ENCODE results near the gene CTDP1.
"Not testable (repeated sequence)": the region's sequence is repeated elsewhere in the genome, so short reads cannot be mapped to it uniquely, and the experiment has no call there.

The CTDP1 gene

DNA sequence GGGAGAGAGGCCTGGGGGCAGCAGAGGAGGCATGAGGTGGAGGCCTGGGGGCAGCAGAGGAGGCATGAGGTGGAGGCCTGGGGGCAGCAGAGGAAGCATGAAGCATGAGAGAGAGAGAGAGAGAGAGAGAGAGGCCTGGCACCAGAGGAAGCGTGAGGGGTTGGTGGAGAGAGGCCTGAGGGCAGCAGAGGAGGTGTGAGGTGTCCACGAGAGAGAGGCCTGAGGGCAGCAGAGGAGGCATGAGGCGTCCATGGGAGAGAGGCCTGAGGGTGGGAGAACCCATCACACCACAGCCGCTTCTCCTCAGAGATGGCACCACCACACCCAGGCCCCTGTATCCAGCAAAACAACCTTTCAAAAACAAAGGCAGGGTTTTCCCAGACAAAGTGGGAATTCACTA is 62.5 kb downstream of the CTDP1 start:
- DNase-seq (ENCODE audit: low read depth in 2 of 2) = no peak

DNA sequence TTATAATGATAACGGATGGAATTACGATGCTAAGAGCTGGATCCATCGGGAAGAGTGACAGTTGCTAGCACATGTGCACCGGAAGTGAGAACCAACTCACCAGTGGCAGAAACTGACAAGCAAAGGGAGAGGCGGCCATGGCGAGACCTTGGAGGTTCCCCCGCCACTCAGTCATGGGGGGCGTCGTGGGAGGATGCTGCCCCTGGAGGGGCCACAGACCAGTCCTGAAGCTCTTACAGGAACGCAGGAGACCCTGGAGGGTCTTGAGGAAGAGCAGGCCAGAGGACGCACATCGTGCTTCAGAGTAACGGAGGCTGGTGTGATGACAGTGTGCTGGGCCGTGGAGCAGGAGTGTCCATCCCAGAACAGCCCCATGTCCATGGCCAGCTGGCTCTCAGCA is 65.0 kb downstream of the CTDP1 start:
- DNase-seq (ENCODE audit: low read depth in 2 of 2) = no peak

DNA sequence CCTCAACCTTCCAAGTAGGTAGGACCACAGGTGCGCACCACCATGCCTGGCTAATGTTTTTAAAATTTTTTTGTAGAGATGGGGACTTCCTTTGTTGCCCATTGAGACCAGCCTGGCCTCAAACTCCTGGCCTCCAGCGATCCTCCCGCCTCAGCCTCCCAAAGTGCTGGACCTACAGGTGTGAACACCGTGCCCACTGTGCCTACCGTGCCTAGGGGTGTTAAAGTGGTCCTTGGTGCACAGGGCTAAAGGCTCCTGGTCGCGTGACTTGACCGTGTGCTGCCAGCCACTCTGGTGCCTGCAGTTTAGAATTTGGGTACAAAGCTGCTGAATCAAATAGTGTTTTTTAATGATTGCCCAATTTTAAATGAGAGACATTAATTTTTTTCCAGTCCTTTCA is 67.1 kb downstream of the CTDP1 start:
- no peak for DNase-seq (ENCODE audit: low read depth in 2 of 2)

DNA sequence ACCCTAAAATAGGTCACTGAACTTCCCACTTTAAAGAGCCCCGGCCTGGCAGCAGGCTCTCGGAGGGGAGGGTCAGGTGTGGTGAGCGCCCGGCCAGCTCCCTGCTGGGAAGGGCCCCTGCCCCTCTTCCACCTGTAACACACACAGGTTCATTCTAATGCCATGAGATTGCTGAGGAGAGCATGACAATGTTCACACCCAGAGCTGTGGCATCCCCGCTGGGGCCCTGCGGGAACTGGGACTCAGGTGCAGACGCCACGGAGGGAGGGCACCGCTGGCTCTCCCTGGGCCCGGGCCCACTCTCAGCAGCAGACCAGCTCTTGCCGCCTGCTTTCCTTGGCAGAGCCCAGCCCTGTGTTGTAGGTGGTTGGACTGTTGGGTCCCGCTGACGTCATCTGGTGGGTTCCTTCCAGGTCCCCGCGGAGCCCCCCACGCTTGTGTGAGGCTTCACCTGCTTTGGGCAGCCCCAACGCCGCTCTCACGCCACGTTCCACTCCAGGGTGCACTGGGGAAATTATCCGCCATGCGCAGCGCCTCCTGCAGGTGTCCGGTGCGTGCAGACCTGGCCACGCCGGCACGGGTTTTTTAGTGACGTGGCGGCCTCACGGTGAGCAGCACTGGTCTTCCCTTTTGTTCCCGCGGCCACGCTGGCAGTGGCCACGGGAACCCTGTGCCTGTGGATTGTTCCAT is 67.7 kb downstream of the CTDP1 start:
- no peak for DNase-seq (ENCODE audit: low read depth in 2 of 2)

DNA sequence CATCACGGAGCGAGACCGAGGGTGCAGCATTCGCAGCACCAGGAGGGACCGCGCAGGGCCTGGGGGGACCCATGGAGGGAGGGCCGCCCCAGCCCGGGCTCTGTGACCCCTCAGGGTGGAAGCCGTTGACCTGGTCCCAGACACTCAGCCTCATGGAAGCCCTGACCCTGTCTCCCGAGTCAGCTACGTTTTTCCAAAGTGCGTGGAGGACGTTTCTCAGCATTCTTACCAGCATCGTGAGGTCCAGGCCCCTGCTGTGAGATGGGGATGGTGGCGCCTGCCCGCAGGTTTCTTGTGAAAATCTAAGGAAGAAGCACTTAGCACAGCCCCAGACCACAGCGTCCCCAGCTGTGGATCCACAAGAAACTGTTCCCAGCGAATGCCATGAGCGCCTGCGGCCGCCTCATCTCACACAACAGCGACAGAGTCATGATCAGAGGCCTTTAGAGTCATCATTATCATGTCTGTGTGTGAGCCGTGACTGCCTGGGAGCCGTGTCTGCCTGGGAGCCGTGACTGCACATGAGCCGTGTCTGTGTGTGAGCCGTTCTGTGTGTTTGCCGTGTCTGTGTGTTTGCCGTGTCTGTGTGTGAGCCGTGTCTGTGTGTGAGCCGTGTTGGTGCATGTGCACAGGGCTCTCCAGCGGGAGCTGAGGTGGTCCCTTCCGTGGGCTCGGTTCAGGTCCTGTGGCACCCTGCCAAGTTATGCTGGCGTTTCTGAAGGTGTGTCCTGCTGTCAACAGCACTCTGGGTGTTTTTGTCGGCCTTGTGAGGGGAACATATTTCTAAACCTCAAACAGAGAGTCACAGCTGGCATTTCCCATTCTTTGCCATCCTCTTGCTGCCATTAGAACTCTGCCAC is 68.9 kb downstream of the CTDP1 start:
- no peak for DNase-seq (ENCODE audit: low read depth in 2 of 2)

DNA sequence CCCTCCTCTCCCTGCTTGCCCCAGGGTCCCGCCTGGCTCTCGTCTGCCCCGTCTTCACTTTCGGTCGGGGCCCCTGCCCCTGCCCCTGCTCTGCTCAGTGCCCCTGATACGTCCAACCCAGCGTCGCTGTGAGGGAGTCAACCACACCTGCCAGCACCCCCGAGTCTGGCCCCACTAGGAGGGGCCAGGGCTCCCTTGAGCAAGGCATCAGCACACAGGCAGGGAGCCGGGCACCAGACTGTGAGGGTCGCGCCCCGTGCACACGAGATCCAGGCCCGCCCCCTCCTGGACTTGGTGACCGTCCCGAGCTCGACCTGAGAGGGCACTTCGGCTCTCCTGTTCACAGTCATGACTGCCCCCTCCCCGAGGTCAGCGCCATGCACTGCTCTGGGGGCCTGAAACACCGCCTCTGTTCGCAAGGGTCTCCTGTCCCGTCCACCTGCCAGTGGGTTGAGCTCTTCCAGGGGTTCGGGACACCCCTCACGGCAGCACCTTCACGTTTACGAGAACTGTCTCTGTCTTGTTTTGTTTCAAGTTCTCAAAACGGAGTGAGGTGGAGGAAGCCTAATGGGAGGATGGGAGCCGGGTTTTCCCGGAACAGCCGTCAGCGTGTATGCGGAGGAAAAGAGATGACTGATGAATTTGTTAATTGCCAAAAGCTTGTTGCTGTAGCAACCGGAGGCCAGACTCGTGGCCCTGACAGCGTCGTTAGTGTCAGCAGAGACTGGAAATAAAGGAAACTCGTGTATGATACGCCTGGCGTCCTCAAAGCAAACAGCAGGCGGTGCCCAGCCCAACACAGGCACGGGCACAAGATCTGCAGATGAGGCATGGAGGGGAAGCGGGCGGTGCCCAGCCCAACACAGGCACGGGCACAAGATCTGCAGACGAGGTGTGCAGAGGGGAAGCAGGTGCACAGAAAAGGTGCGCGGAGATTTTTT is 69.9 kb downstream of the CTDP1 start:
- DNase-seq (ENCODE audit: low read depth in 2 of 2) = no peak

DNA sequence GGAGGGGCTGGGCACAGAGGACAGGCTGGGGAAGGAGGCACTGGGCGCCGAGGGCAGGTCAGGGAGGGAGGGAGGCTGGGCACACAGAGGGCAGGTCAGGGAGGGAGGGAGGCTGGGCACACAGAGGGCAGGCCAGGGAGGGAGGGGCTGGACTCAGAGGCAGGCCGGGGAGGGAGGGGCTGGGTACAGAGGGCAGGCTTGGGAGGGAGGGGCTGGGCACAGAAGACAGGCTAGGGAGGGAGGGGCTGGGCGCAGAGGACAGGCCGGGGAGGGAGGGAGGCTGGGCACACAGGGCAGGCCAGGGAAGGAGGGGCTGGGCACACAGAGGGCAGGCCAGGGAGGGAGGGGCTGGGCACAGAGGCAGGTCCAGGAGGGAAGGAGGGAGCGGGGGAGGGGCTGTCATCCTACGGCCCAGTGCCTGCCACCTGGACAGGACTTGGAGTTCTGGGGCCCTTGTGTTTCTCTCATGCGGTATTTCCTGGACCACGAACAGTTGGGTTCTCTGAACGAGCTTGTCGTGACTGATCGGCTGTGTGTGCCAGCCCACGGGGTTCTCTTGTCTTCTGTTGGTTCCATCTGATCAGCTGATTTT is 71.5 kb downstream of the CTDP1 start:
- DNase-seq (ENCODE audit: low read depth in 2 of 2) = no peak

DNA sequence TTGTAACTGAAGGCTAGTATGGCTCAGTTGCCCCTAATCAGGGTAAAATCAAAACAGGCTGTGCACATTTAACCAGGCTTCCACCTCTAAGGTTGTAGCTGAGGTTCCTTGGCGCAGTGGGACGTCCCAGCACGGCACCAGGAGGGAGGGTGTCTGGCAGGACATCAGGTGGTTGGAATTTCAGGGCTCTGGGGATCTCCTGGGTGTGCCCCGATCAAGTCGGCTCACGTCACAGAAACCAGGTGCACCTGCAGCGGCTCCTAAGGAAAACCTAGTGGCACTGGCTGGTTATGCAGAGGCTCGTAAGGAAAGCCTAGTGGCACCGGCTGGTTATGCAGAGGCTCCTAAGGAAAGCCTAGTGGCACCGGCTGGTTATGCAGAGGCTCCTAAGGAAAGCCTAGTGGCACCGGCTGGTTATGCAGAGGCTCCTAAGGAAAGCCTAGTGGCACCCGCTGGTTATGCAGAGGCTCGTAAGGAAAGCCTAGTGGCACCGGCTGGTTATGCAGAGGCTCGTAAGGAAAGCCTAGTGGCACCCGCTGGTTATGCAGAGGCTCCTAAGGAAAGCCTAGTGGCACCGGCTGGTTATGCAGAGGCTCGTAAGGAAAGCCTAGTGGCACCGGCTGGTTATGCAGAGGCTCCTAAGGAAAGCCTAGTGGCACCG is 72.4 kb downstream of the CTDP1 start:
- not testable (repeated sequence) for DNase-seq (ENCODE audit: low read depth in 2 of 2)

DNA sequence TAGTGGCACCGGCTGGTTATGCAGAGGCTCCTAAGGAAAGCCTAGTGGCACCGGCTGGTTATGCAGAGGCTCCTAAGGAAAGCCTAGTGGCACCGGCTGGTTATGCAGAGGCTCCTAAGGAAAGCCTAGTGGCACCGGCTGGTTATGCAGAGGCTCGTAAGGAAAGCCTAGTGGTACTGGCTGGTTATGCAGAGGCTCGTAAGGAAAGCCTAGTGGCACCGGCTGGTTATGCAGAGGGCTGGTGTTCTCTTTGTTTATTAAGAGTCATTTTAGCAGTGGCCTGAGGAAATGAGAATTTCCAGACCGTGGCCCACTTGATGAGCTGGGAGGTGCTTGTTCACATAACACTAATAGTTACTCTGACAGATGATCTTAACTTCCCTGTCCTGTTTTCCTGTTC is 73.3 kb downstream of the CTDP1 start:
- DNase-seq (ENCODE audit: low read depth in 2 of 2) = not testable (repeated sequence)

DNA sequence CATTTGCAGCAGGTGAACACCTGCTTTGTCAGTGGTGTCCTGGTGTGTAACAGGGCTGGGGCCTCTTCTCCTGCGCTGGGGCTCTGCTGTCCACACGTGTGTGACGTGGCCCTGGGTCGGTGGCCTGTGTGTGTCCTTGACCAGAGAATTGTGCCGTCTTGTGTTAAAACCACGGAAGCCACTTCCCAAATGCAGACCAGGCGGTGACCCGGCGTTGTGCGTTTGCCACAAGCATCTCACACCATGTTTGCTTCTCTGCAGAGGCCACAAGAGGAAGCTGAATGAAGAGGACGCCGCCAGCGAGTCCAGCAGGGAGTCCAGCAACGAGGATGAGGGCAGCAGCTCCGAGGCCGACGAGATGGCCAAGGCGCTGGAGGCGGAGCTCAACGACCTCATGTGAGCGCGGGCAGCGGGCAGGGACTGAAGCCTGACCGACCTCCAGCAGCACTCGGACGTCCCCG is 73.8 kb downstream of the CTDP1 start:
- no peak for DNase-seq (ENCODE audit: low read depth in 2 of 2)

DNA sequence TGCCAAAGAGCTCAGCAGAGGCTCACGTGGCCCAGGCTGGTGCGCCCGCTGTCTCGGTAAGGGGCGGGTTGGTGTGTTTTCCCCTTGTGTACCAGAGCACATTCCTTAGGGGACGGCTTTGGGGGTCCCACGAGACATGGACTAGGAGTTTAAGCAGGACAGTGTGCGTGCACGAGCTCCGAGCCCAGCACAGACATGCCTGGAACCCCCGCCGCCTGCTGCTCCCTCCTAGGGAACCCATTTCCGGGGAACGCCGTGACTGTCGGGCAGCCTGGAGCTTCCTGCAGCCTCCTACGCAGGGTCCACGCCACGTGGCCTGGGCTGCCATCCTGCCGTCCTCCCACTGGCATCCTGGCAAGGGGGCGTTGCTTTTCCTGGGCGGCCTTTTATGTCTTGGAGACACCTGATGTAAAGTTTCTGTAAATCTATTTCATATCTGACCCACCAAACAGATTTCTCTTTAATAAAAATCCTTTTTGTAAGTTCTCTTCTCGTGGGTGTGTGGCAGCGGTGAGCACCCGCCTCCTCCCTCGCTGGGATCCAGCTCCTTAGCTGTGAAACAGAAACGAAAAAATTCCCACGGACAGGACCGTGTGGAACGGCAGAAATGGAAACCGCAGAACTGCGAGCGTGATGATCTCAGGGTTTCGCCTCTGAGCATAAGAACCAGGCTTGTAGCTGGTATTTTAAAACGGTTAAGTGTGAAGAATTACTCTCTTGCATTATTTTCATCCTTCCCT is 74.6 kb downstream of the CTDP1 start:
- DNase-seq (ENCODE audit: low read depth in 2 of 2) = no peak

DNA sequence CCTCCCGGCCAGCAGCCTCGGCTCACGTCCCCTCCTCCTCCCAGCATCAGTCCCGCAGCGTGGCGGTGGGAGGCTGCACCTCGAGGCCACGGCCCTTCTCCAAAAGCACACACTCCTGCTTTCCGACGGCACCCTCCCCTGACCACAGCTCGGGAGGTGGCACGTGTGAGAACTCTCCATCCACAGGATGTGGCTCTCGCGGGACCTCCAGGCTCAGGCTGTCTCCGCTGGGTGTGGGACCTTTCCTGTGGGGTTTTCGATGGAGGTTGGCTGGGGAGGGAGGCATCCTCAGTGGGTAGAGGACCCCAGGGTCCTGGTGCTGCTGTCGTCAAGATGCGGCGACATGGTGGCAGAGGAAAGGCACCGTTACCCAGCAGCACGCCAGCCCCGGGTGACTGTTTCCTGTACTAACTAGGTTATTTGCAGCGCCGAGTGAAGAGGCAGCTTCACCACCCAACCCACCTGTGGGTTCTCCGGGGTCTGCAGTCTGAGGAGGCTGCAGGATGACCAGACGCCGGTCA is 75.3 kb downstream of the CTDP1 start:
- DNase-seq (ENCODE audit: low read depth in 2 of 2) = no peak

DNA sequence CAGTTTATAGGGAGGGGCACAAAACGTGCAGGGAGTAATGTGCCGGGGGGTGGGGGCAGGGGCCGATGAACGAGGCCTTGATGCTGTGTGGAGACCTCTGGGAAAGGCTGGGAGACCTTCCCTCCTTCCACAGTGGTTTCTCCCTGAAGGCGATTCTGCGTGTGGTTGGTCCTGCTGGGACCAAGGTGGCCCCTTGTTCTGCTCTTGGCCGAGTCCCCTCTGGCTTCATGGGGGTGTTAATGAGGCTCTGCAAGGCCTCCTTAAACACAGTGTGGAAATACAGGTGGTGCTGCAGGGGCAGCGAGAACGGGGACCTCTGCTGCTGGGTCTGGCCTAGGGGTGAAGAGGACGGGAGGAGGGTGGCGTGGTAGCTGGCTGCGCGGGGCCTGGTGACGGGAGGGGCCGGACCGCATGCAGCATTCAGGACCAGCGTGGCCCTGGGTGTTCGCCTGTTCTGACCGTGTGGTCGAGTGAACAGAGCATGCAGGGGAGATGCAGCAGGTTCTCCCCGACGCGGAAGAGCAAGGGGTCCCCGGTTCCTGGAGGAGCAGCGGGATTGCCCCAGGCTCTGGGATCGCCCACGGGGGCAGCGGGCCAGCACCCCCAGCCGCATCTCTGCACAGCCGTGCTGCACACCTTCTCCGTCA is 76.0 kb downstream of the CTDP1 start:
- no peak for DNase-seq (ENCODE audit: low read depth in 2 of 2)

DNA sequence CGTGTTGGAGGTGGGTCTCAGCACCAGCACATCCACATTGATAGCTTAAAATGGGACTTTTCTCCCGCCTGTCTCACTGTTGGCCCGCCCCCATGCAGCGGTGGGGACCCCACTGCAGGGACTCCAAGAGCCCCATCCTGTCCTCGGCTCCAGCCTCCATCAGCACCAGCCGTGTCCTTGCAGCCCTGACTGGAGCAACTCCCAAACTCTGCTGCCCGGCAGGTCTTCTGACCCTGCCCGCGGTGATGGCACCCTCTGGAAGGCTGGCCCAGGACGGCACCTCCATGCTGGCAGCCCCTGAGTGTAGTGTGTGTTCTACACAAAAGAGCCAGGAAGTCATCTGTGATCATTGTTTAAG is 76.5 kb downstream of the CTDP1 start:
- DNase-seq (ENCODE audit: low read depth in 2 of 2) = no peak

DNA sequence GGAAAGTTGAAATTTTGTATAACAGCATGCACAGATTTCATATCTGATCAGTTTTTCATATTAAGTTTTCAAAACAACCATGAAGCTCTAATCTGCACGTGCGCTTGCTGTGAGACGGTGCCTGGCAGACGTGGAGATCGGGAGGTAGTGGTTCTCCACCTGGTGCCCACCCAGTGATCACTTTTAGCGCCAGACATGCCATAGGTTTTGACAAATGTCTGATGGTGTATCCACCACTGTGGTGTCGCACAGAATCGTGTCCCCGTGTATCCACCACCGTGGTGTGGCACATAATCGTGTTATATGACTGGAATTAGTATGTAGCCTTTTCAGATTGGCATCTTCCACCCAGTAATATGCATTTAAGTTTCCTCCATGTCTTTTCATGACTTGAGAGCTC is 77.2 kb downstream of the CTDP1 start:
- no peak for DNase-seq (ENCODE audit: low read depth in 2 of 2)

DNA sequence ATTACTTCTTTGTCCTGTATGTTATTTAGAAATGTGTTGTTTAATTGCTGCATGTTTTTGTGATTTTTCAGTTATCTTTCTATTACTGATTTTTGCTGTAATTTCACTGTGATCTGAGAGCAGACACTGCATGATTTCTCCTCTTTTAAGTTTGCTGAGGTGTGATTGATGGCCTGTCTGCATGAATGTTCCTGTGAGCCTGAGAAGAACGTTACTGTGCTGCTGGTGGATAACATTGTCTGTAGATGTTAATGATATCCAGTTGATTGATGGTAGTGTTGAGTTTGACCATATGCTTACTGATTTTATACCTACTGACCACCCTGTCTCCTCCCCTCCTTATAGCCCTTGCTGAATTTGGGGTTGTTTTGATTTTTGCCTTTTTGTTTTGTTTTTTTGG is 80.7 kb downstream of the CTDP1 start:
- no peak for DNase-seq (ENCODE audit: low read depth in 2 of 2)

DNA sequence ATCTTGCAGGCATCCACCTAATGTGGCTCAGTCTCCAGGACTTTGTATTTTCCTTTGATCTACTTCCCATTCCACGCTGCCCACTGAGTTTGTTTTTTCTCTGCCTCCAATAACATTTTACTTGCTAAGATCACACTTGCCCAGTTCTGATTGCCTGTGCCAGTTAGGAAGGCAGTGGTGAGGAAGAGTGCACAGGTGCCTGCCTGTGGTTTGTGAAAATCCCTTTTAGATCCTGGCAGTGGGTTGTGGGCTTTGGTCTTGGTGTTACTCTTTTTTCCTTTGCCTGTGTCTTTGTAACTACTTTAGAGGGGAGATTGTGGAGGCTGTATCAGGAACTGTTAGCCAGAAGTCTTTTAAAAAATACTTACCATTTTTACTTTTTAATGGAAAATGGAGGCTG is 81.3 kb downstream of the CTDP1 start:
- no peak for DNase-seq (ENCODE audit: low read depth in 2 of 2)

DNA sequence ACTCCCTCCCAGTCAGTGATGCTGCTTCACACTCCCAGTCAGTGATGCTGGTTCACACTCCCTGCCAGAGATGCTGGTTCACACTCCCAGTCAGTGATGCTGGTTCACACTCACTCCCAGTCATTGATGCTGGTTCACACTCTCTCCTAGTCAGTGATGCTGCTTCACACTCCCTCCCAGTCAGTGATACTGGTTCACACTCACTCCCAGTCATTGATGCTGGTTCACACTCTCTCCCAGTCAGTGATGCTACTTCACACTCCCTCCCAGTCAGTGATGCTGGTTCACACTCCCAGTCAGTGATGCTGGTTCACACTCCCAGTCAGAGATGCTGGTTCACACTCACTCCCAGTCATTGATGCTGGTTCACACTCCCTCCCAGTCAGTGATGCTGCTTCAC is 83.8 kb downstream of the CTDP1 start:
- no peak for DNase-seq (ENCODE audit: low read depth in 2 of 2)

DNA sequence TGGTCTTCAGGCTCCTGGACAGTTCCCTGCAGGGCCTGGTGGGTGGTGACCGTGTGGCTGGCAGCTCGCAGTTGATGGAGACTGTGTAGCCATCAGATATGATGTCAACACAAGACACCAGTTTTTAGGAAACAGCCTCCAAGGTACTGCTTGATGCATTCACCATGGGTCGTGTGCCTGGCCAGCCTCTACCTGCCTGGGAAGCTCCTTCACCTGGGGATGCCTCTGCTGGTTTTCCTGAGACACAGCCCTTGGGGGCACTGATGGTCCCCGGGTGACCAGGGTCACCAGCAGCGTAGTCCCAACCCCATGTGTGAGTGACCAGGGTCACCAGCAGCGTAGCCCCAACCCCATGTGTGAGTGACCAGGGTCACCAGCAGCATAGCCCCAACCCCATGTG is 84.5 kb downstream of the CTDP1 start:
- no peak for DNase-seq (ENCODE audit: low read depth in 2 of 2)

All from stimulated activated CD4-positive, alpha-beta T cell treated with anti-CD3 and anti-CD28 coated beads, Interleukin-12 subunit alpha, Interleukin-12 subunit beta, amount 100 ng/mL, for 24 hours (primary cell).